Measurements from ENCODE around the gene IRF1. TPM values are rescaled to one million over a fixed set of nuclear protein-coding genes. Genes with fewer than 3 reads are reported as not detected.

Gene IRF1
- total RNA-seq, 1 donor from 2014 or later, result 371 TPM

DNA sequence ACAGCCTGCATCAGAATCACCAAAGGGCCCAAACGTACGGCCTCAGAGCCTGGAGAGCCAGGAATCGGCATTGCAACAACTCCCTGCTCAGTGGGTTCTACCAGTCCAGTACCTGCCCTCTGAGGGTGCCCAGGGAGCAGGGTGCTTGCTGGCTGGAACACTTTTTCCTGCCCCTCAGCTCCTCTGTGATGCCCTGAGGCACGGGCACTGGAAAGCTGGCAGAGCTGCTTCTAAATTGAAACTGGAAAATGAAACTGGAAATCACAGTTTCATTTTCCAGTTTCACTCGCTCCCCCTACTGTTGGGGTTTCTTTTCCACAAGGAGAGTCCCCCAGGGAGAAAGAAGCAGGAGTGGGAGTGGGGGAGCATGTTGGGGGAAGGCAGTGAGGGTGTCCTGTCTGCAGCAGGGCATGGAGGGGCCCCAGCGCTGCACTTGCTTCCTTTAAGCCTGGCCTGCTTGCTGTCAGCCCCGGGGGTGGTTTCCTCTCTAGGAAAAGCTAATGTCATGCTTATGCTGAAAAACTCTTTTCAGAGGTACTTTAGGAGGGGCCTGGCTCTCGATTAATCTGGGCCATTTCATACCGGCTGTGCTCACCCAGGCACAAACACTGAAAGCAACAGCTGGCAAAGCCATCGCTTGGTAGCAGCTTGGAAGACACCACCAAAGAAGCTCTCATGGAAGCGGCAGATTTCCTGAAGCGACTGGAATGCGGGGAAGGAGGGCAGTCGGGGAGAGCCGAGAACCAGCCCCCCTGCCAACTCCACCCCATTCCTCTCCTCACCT lies 26.2 kb downstream of the IRF1 start:
- intact Hi-C loops (cut with micrococcal nuclease), result loop anchor here (10.0 kb wide), 1 partner anchor 670 kb away; the partner anchor contains the start of gene FNIP1

DNA sequence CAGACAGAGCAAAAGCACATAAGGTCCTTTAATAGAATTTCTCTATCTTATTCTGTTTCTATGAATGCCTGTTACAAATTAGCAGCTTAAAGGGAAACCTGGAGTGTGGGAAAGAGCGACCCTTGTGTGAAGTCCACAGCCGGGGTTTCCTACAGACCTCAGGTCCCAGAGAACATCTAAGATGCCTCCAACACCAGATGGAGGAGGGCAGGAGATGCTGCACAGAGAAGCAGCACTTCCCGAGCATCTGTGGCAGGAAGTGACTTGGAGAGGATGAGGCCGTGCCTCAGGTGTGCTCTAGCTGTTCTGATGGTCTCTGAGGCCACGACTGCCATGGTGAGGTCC lies 26.8 kb downstream of the IRF1 start:
- intact Hi-C loops (cut with micrococcal nuclease), result loop anchor here (10.0 kb wide), 1 partner anchor 669 kb away; the partner anchor contains the start of gene FNIP1

DNA sequence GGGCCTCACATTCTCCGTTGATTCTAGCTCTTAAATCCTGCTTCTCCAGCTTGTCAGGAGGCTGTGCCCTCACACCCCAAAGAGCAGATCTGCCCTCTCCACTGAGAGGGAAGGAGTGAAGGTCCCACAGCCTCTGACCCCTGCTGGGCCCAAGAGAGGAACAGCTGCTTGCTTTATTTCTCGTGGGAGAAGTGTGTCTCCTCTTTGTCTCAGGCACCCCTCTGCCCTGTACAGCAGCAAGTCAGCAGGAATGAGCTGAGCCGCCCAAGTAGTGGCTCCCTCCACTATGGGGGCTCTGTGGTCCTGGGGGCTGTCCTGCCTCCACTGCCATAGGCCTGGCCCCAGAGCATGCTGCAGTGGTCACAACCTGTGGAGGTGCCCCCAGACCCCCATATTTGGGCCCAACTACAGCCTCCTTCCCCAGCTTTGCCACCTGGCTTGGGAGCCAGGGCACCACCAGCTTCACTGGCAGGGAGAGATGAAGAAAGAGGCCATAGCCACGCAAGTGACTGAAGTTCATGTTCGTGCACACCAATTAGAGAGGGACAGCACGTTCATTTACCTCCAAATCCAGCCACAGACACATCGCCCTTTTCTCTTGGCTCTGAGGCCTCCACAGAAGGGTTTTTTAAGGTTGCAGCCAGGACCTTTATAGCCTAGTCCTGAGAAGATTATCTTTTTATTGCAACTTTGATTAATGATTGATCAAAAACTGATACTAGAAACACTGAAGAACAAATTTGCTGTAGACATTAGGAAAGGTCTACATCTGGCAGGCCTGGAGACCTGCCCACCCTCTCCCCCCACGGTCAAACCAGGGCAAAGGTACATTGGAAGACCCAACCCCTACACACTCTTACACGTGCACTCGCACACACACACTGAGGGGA lies 27.5 kb downstream of the IRF1 start:
- intact Hi-C loops (cut with micrococcal nuclease), result loop anchor here (10.0 kb wide), 1 partner anchor 668 kb away; the partner anchor contains the start of gene FNIP1

DNA sequence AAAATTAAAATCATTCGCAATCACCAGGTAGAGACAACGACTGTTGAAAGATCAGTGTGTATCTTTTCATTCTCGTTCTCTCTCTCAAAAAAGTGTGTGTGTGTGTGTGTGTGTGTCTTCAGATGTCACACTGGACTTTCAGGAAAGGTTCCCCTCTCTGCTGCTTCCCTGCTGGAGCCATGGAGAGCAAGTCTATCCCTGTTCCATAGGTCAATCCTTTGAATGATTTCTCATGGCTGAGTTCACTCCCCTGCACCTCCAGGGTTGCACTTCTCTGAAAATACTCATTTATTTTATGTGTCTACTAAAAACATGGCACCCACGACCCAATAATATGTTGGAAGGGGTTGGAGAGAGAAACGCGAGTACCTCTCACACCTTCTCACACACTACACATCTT lies 28.2 kb downstream of the IRF1 start:
- intact Hi-C loops (cut with micrococcal nuclease), result loop anchor here (10.0 kb wide), 1 partner anchor 668 kb away; the partner anchor contains the start of gene FNIP1

DNA sequence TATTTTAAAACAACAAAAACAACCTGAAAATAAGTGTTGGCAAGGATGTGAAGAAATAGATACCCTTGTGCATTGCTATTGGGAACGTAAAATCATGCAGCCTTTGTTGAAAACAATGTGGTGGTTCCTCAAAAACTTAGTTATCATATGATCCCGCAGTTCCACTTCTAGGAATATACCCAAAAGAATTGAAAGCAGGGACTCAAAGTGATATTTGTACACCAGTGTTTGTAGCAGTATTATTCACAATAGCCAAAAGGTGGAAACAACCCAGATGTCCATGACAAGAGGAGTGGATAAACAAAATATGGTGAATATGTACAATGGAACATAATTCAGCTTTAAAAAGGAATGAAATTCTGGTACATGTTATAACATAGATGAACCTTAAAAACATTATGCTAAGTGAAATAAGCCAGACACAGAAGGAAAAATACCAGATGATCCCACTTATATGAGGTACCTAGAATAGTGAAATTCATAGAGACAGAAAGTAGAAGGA lies 29.0 kb downstream of the IRF1 start:
- intact Hi-C loops (cut with micrococcal nuclease), result loop anchor here (10.0 kb wide), 1 partner anchor 667 kb away; the partner anchor contains the start of gene FNIP1

DNA sequence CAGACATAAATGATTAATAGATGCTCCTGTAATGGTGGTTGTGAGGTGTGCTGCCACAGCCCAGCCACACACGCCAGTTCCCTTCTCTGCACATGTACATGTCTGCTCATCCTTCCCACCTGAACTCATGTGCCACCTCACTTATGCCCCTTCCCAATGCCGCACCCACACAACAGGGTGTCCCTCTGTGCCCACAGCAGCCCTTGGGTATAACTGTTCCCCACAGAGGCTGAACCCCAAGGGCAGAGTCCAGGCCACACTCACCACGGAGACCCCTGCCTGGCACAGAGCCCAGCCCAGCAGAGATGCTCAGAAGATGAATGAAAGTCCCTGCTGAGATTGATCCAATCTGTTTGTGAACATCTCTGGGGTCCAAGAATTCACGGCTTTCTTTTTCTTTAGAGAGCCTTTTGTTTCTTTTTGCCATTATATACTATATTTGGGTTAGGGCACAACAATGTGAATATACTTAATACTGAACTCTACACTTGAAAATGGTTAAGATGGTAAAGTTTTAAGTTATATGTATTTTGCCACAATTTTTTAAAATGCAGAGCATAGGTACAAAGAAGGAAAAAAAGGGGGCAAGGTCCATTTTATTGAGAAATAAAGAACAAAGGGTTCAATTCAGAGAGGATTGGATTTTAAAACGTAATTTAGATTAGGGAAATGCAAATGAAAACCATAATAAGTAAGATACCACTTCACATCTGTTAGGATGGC lies 29.6 kb downstream of the IRF1 start:
- intact Hi-C loops (cut with micrococcal nuclease), result loop anchor here (10.0 kb wide), 1 partner anchor 666 kb away; the partner anchor contains the start of gene FNIP1

DNA sequence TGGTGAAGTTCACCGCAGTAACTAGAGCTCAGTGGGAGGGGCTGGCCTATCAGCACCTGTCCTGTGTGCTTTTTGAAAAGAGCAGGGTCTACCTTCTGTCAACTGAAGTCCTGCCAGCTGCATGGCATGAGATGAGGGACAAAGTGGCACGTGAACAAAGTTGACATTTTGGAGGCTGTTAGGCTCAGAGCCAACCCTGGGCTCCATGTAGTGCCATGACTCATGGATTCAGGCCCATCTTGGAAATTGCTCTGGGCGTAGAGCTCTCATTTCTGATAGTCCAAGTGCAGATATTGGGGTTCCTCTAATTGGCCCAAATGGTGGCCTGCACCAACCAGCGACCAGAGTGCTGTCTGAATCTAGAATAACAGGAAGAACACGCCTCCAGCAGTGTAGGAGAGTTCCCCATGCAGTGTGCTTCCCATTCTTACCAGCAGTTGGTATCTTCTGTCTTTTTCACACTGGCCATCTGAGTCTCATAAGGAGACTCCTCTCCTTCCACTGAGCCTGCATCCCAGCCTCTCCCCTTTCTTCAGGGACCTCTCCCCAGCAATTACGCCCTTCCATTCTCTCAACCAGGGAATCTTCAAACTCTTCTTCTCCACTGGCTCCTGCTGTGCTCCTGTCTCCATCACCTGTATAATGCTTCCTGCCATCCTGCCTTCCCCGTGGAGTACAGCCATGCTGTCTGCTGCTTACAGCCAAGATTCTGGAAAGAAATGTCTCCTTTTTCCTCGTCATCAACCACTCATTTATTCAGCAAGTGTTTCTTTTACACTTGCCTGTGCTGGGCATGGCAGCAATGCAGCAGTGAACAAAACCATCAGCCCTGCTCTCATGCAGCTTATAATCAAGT lies 30.4 kb downstream of the IRF1 start:
- intact Hi-C loops (cut with micrococcal nuclease), result loop anchor here (10.0 kb wide), 1 partner anchor 665 kb away; the partner anchor contains the start of gene FNIP1

DNA sequence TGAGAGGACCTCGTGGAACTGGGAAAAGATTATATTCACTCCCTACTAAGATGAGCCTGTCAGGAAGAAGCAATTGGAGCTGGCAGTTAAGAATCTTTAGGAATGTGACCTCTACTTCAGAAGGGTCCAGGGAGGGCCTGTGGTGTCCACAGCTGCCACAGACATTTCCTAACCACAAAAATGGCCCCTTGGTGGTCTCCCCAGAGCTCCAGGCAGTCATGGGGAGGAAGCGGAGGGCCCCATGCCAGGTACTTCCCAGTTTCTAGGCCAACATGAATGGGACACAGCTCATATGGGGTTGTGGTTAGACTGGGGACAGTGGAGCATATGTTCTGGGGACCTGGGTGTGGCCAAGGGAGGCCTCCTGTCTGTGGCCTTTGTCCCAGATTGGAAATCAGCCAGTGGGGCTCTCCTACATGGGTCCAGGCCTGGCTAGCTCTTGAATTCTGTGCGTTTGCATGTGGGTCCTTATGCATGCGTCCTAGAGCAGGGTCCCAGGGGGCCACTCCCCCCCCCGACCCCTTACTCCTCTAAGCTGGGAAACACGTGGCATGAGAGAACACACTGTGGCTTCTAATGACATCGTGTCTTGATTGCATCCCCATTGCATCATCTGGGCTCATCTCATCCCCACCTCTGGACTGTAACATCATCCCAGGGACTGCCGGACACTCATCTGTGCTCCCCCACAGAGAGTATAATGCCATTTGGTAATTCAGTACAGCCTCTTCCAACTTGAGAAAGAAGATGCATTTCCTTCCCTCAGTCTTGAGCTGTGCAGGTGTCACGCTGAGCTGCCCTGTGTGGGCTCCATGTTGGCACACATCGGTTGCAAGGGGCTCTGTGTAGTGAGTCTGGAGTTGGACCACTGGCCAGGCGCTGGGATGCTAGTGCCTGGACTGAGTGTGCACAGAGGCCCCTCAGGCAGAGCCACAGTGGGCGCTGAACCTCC lies 31.3 kb downstream of the IRF1 start:
- intact Hi-C loops (cut with micrococcal nuclease), result no loop called here

DNA sequence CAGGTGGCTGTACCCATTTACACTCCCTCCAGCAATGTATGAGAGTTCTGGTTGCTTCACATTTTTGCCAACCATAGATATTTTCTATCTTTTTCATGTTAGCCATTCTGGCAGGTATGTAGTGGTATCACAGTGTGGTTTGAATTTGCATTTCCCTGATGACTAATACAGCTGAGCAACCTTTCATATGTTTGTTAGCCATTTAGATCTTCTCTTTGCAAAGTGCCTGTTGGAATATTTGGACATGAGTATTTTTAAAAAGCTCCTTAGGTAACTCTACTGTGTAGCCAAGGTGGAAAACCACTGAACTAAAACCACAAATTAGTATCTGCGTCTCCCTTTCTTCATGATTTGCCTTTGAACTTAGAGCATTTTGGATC lies 31.9 kb downstream of the IRF1 start:
- intact Hi-C loops (cut with micrococcal nuclease), result no loop called here

DNA sequence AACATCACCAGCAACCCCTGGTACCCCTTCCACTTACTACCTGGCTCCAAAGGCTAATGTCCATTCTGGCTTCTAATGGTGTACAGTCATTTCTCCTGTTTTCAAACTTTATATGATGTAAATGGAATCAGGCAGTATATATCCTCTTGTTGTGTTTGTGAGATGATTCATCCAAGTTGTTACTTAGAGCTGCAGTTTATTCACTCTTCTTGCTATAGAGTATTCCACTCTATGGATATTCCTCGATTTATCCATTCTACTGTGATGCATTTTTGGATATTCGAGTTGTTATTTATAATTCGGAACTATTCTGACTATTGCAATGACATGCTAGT lies 32.4 kb downstream of the IRF1 start:
- intact Hi-C loops (cut with micrococcal nuclease), result no loop called here

DNA sequence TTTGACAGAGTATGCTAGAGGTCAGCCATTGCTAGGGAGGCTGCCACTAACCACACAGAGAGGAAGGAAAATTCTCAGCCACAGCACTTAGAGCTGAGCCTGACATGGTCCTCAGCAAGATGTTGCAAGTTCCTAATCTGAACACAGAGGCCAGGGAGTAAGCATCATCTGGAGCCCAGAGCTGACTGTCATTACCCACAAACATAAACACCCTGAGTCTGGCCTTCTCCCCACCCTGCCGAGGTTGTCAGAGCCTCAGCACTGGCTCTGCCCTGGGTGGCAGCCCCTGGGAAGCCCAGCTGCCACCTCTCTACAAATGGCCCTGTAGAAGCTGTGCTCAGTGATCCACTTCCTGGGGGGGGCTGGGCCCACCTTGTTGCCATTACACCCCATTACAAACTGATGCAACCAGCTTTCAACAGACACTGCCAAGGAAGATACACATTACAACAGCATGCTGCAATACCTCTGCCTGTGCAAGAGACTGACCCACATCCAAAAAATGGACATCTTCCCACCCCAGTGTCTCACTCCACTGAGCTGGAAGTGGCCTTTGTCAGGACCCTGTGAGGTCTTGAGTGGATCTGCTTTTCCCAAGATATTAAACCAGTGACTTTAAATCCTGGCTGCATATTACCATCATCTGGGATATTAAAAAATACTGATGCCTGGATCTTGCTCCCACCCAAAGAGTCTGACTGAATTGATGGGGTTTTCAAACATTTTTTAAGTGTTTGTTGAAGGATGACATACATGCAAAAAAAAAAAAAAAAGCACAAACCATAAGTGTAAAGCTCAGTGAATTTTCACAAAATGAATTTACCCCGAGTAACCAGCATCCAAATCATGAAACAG lies 33.0 kb downstream of the IRF1 start:
- intact Hi-C loops (cut with micrococcal nuclease), result loop anchor here (2.0 kb wide), 3 partner anchors 15 to 33 kb away; partner anchors contain the start of gene IRF1

DNA sequence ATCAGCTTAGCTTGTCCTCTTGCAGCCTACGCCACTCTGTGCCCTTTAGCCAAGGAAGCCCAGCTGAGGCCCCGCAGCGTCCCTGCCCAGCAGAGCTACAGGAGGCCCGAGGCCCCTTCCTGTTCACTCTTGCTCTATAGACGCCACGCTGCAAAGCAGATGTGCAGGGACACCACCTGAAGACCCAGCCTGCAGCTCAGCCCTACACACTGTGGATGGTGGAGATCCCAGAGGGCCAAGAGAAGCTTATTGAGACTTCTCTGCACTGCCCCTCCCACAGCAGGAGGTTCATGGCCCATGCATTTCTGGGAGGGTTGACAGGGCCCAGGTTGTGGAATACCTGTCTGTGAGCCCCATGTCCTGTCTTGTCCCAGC lies 33.6 kb downstream of the IRF1 start:
- intact Hi-C loops (cut with micrococcal nuclease), result loop anchor here (1.0 to 2.0 kb wide), 5 partner anchors 9 to 34 kb away; partner anchors contain the start of gene IRF1

DNA sequence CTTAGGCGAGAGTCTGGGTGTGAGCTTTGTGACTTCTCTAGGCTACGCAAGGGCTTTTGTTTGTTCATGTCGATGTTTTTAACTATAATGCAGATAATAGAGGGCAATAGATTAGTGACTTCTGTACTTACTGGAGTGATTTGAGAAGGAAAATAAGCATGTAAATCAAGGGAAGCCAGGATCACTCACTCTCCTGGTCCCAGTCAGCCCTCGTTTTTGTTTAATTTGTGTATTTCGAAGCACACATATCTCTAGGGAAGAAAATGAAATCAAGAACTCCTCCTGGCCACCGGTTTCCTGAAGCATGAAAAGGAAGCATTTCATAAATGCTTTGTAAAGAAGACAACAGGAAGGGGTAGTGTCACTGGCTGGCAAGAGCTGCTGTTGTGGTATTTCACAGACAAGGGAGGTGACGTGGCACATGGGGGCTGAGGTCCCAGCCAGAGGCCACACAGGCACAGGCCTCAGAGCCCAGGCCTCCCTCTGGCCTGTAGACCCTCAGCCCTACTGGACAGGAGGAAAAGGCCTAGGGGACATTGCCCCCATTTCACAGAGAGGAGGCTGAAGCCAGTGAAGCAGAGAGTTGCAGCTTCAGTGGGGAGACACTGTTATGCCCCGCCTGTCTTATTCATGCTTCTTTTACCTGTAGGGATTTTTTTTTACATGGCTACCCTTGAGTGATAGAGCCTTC lies 34.1 kb downstream of the IRF1 start:
- intact Hi-C loops (cut with micrococcal nuclease), result loop anchor here (1.0 to 2.0 kb wide), 5 partner anchors 10 to 34 kb away; partner anchors contain the start of gene IRF1

DNA sequence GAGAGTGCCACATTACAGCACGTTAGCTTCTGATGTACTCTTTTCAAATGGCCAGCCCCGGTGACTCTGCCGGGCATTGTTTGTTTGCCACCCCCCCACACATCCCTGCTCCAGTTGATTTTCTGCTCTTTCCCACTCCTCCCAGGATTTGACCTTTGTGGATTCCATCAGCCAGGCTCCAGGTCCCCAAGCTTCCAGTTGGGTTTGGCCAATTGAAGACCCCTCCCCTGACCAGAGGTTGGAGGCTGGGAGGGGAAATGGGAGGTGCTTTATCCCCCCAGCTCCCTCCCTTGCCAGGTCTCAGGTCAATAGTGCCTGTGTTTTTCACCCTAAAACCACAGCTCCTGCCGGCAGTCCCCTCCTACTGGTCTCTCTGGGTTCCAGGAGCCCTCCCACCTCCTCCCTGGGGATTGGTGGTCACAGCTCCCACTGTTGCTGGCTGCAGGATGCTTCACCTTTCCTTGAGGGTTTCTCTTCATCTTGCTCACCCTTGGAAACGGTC lies 34.9 kb downstream of the IRF1 start:
- intact Hi-C loops (cut with micrococcal nuclease), result loop anchor here (1.0 to 2.0 kb wide), 5 partner anchors 11 to 35 kb away; partner anchors contain the start of gene IRF1

DNA sequence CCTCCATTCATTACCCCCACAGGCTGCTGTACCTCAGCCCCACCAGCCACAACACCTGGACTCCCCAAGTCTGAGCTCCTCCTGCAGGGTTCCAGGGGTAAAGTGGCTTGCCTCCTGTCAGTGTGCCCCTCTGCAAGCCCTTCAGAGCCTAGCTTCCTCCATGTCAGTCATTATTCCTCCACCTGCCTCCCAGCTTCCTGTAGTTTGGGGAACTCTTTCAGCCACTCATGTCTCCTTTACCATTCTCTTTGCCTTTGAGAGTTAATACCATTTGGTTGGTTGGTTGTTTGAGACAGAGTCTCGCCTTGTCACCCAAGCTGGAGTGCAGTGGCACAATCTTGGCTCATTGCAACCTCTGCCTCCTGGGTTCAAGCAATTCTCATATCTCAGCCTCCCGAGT lies 36.2 kb downstream of the IRF1 start:
- intact Hi-C loops (cut with micrococcal nuclease), result no loop called here

DNA sequence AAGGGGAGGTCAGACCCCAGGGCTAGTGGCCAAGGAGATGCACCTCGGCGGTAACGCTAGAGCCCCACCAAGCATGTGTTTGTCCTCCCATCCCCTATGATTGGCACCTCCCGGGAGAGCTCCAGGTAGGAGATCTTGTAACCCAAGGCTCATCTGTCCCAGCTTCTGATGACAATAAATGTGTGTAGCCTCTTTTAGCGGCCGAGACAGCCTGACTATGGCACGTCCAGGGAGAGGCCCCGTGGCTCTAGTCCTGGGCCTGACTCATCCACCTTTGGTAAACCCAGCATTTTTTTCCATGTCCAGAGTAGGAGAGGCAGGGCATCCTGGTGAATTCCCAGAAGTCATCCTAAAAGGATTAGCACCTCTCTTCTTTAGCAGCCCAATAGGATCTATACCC lies 39.2 kb downstream of the IRF1 start:
- intact Hi-C loops (cut with micrococcal nuclease), result no loop called here

DNA sequence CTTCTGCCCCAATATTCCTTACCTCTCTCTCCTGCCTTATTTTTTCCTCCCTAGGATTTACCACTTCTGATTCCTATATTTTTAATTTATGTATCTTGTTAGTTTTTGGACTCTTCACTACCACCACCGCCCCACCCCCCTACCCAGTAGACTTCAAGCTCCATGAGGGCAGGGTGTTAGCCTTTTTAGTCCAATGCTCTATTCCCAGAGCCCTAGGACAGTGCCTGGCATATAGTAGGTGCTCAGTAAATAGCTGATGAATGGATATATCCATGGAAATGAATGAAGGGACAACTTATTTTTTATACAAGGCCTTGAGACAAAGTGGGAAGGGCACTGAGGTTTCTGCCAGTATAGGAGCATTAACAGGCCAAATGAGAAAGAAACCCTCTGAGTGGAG lies 41.5 kb downstream of the IRF1 start:
- intact Hi-C loops (cut with micrococcal nuclease), result no loop called here

Measured in T-helper 2 cell treated with Interferon-gamma antibody and Interleukin-4, amounts not matched to agents 100 ng/mL and 5 ng/mL, for 36 hours (primary cell).